ENCODE data around the gene FCGR3A. TPM values are rescaled to one million over a fixed set of nuclear protein-coding genes. Genes with fewer than 3 reads are reported as not detected.
"Not testable (repeated sequence)": the region's sequence is repeated elsewhere in the genome, so short reads cannot be mapped to it uniquely, and the experiment has no call there.

FCGR3A gene
- total RNA-seq: 1.6 TPM

GRCh38 chr1:161549652-161550051 lies at the start of gene FCGR3A:
TSS of gene FCGR3A (minus strand) at chr1:161549818. CDS start at chr1:161549736, 82 bp downstream.
- DNase-seq (ENCODE audit: low read depth in 2 of 3, low spot score in 2 of 3): no peak

- not testable (repeated sequence) for DNase-seq (ENCODE audit: low read depth in 2 of 3, low spot score in 2 of 3)
These were observed 47.5 kb upstream of the FCGR3A start for GRCh38 chr1:161597077-161597476.

DNA sequence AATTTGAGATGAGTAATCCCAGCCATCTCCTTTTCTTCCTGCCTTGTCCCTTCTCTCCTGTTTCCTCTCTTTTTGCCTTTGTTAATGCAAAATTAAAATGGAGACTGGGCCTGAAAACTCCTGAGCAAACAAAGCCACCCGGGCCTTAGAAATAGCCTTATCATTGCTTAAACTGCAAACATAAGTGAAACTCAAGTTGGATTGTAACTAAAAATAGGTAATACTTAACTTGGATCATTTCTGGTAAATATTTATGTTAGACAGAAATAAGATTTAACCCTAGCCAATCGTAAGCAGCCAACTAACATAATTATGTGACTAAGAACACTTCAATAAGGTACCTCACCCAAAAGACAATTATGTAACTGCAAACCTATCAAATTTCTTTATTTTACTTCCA lies 46.0 kb upstream of the FCGR3A start:
- not testable (repeated sequence) for DNase-seq (ENCODE audit: low read depth in 2 of 3, low spot score in 2 of 3)

GRCh38 chr1:161595173-161595572 lies 45.6 kb upstream of the FCGR3A start:
- DNase-seq (ENCODE audit: low read depth in 2 of 3, low spot score in 2 of 3): not testable (repeated sequence)

GRCh38 chr1:161594269-161594984 lies 44.8 kb upstream of the FCGR3A start:
- DNase-seq (ENCODE audit: low read depth in 2 of 3, low spot score in 2 of 3): not testable (repeated sequence)

DNA sequence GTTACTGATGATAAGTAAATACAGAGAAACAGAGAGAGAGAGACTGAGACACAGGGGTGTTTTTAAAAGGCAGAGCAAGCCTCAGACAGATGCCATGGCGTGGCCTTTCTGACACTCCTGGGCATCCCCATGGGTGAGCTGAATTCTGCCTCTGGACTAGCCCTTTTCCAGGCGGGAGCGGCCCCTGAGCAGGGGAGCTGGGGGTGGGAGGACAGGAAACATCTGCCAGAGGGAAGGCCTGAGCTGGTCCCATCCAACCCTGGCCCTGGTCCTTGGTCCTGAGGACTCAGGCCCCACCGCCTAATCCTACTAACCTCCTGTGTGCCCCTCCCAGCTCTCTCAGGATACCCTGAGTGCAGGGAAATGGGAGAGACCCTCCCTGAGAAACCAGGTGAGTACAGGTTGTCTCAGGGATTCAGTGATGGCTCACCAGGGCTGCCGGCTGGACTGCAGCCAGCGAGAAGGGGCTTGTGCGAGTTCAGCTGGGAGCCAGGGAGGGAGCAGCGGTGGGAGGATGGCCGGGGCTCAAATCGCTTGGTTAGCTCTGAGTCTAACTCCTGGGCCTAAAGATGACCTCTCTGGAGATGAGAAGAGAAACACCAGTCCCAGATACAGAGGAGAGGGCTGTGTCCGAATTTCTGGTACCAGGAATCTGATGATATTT lies 43.6 kb upstream of the FCGR3A start:
- not testable (repeated sequence) for DNase-seq (ENCODE audit: low read depth in 2 of 3, low spot score in 2 of 3)

DNA sequence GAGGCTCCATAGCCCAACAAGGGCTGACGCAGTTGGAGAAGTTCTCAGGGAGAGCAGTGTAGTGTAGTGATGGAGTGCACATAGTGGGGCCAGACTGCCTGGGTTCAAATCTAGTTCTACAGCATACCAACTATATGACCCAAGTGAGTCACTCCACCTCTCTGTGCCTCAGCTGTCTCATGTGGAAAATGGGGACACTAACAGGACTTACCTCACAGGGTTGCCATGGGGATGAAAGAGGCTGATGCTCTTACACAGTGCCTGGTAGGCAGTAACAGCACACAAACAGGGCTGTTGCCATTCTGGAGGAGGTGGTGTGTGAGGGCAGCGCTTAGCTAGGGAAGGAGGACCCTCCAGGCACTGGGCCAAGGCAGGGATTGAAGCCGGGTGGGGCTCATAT lies 43.0 kb upstream of the FCGR3A start:
- not testable (repeated sequence) for DNase-seq (ENCODE audit: low read depth in 2 of 3, low spot score in 2 of 3)

DNA sequence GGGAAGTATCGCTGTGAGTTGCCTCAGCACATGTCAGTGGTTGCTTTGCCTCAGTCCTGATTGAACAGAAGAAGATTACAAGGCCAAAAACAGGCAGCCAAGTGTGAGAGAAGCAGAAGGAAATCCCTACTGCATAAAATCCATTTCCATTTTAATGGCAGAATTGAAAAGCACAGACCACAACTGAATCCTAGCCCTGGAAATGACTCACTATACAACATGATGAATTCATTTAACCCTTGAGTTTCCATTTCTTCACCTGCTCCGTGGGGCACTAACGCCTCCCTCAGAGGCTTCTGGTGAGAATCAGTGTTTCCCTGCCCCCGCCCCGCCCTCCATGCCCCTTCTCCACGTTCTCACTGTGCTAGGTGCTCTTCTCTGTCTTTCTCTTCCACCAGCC lies 40.3 kb upstream of the FCGR3A start:
- not testable (repeated sequence) for DNase-seq (ENCODE audit: low read depth in 2 of 3, low spot score in 2 of 3)

DNA sequence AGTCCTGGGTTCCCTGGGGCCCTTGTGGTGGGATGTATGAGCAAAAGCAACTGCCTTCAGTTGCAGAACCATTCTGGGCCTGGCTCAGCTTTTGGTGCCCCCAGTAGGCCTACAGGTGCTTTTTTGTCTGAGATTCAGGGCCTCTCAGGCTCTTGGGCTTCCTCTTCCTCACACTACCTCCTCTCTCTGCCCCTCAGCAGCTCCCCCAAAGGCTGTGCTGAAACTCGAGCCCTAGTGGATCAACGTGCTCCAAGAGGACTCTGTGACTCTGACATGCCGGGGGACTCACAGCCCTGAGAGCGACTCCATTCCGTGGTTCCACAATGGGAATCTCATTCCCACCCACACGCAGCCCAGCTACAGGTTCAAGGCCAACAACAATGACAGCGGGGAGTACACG lies 39.7 kb upstream of the FCGR3A start:
- DNase-seq (ENCODE audit: low read depth in 2 of 3, low spot score in 2 of 3): not testable (repeated sequence)

GRCh38 chr1:161588596-161588995 lies 39.0 kb upstream of the FCGR3A start:
- DNase-seq (ENCODE audit: low read depth in 2 of 3, low spot score in 2 of 3): not testable (repeated sequence)

GRCh38 chr1:161582882-161583281 lies 33.3 kb upstream of the FCGR3A start:
- not testable (repeated sequence) for DNase-seq (ENCODE audit: low read depth in 2 of 3, low spot score in 2 of 3)

- DNase-seq (ENCODE audit: low read depth in 2 of 3, low spot score in 2 of 3): not testable (repeated sequence)
These were observed 31.4 kb upstream of the FCGR3A start for GRCh38 chr1:161580879-161581537.

DNA sequence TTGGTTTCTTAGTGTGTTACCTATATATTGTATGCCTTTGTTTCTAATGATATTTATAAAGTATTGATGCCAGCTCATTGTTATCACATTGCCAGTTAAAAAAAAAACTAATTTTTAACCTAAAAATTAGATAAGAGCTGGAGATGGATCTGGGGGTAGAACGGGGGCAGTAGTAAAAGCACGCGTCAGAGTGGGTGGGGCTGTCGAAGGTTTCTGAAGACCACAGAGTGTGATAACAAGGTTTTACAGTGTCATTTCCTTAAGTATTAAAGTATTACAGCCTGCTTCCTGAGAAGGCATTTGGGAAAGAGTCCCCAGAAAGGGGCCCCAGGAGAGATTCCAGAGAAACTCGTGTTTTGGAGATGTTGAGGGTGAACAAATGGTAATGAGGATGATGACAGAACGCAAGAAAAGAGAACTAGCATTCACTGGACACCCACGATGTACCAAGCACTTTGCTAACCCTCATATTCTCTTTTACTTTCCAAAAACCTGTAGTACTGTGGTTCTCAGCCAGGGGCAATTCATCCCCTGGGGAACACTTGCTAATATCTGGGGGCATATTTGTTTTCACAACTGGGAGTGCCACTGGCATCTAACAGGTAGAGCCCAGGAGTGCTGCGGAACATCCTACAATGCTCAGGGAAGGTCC lies 30.4 kb upstream of the FCGR3A start:
- not testable (repeated sequence) for DNase-seq (ENCODE audit: low read depth in 2 of 3, low spot score in 2 of 3)

DNA sequence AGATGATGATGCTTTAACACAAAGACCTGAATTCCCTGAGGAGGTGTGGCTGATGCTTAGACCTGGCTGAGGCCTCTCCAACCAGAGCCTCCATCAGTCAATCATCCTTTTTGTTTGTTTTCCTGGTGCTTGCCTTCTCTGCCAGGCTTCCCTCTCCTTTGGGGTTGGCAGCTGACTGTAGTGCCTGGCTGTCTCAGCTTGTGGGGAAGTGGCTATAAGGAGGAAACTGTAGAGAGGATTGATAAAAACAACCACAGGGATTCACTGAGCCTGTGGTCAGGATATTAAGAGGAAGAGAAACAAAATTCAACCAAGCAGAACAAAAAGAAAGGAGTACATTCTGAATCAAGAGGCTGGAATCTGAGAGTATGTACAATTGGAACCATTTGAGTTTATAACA lies 27.1 kb upstream of the FCGR3A start:
- not testable (repeated sequence) for DNase-seq (ENCODE audit: low read depth in 2 of 3, low spot score in 2 of 3)

GRCh38 chr1:161571703-161572102 lies 22.1 kb upstream of the FCGR3A start:
- DNase-seq (ENCODE audit: low read depth in 2 of 3, low spot score in 2 of 3): not testable (repeated sequence)

DNA sequence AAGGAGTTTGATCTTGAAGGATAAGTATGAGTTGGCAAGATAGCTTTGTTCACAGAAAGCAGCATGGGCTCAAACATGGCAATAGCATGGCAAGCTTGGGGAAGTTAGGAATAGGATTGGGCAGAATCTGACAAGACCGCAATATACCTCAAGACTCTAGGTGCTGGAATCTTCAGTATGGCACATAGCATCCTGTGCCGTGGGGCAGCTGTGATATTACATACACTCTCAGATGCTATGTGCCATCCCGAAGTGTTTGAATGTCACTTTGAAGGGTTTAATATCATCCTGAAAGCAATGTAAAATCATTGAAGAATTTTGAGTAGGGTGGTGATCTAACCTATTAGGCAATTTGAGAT lies 17.0 kb upstream of the FCGR3A start:
- DNase-seq (ENCODE audit: low read depth in 2 of 3, low spot score in 2 of 3): not testable (repeated sequence)

- not testable (repeated sequence) for DNase-seq (ENCODE audit: low read depth in 2 of 3, low spot score in 2 of 3)
These were observed 13.9 kb upstream of the FCGR3A start for GRCh38 chr1:161563522-161563921.

- not testable (repeated sequence) for DNase-seq (ENCODE audit: low read depth in 2 of 3, low spot score in 2 of 3)
These were observed 12.8 kb upstream of the FCGR3A start for GRCh38 chr1:161562441-161562840.

DNA sequence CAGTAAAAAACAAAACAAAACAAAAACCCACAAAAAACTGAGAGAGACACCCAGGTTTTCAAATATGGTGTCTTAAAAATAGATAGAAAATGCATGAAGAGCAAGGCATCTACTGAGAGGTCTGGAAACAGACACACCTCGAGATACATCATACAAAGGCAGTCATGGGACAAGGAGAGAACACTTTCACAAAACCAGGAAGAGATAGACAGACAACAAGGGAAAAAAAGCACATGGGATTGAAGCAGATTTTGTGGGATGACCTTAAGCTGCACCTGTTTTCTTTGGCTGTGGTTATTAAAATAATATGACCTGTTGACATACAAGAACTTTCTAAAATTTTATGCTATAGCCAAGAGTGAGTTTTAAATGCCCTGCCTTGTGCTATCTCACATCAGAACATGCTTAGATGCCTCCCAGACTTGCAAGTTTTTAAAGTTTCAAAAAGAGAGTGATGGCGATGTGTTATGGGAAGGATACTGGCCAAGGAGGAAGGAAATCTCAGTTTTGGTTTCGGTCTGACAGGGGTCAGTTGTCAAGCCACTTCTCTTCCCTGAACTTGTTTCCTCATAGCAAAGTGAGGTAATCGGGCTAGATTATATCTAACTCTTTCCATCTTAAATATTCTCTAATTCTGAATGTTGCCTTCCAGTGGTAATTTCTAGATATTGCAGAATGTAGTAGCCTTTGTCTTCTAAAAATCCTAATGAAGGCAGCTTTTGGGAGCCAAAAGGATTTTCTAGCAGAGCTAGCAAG lies 11.5 kb upstream of the FCGR3A start:
- peak in 2 of 3 donors; percentile 32 to 48 for DNase-seq (ENCODE audit: low read depth in 2 of 3, low spot score in 2 of 3)
